ENCODE measurements around the gene DNAJC27. TPM values are rescaled to one million over a fixed set of nuclear protein-coding genes. Genes with fewer than 3 reads are reported as not detected.

The DNAJC27 gene
- total RNA-seq, 2 donors from 2014 or later: 6.2 to 6.5 TPM

DNA sequence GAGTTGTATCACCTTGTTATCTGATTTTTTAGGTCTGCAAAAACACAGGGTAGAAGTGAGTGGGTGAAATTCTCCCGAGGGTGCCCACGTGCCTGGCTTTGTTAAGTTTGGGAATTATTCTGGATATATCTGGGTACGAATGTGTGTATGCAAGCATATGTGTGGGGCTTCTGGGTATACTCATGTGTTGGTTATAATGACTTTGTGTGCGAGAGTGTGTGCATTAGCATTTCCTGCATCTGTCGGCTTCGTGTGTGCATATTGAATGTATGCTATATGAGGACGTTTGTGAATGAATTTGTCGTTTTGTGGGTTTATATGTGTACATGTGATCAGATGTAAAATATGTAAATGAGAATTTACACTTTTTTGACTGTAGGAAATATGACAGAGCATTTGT is 13.8 kb upstream of the DNAJC27 start:
- Mint-ChIP-seq H3K27ac (no peak overlapping the region), H3K9me3 (peaks cover 6% of the 10 kb centered on the region), H3K36me3 (ENCODE audit: low read depth) (peaks cover 4% of the 10 kb centered on the region), H3K4me1 (peaks cover 16% of the 10 kb centered on the region), H3K27me3 (ENCODE audit: insufficient read depth) (peaks cover 6% of the 10 kb centered on the region), H3K4me3 (no peak overlapping the region)
- Histone ChIP-seq H3K9me3 (ENCODE audit: control insufficient read depth, low read length) (peaks cover 4% of the 10 kb centered on the region), H3K4me1 (ENCODE audit: control insufficient read depth, insufficient read depth, low read length) (no peaks in the 10 kb centered on the region), H3K27me3 (ENCODE audit: control insufficient read depth, insufficient read depth, low read length, poor library complexity, severe bottlenecking) (no peaks in the 10 kb centered on the region), H3K9ac (ENCODE audit: extremely low read depth, low read length, poor library complexity, severe bottlenecking) (no peak overlapping the region), H3K36me3 (ENCODE audit: control insufficient read depth, insufficient read depth, low read length) (no peaks in the 10 kb centered on the region), H3K27ac (ENCODE audit: low read depth, low read length) (no peak overlapping the region), H3K4me3 (ENCODE audit: low read length) (no peak overlapping the region)
- TF ChIP-seq, protein P1, sequence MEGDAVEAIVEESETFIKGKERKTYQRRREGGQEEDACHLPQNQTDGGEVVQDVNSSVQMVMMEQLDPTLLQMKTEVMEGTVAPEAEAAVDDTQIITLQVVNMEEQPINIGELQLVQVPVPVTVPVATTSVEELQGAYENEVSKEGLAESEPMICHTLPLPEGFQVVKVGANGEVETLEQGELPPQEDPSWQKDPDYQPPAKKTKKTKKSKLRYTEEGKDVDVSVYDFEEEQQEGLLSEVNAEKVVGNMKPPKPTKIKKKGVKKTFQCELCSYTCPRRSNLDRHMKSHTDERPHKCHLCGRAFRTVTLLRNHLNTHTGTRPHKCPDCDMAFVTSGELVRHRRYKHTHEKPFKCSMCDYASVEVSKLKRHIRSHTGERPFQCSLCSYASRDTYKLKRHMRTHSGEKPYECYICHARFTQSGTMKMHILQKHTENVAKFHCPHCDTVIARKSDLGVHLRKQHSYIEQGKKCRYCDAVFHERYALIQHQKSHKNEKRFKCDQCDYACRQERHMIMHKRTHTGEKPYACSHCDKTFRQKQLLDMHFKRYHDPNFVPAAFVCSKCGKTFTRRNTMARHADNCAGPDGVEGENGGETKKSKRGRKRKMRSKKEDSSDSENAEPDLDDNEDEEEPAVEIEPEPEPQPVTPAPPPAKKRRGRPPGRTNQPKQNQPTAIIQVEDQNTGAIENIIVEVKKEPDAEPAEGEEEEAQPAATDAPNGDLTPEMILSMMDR (conservative IDR thresholded peaks at IDR 0.05): no peak
- DNase-seq: no peak
- 93 to 95% methylated on average over 6 to 8 of the region's 8 CpGs for WGBS, 2 experiments (ENCODE audit: insufficient coverage in 1 of 2, insufficient read length in 1 of 2)

DNA sequence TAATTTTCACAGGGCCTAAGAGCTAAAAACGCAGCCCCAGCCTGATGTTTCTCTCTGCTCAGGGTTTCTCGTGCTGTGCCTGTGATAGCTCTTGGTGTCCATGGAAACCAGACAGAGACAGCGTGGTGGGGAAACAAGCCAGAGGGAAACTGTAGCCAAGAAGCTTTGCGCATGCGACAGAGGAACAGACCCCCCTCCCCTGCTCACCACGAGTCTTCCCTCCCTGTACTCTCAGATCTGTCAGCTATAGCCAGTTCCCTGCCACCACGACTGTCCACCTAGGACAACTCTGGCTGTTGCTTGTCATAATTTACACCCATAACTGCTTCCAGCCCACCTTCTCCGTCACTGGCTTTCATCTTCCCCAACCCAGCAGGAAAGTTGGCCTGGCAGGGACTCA is 13.2 kb upstream of the DNAJC27 start:
- TF ChIP-seq, protein P1 (conservative IDR thresholded peaks at IDR 0.05): no peak
- H3K9me3 Mint-ChIP-seq: no peaks in the 10 kb centered on the region
- DNase-seq: peak; percentile 42
- no peaks in the 10 kb centered on the region for H3K9me3 ChIP-seq (ENCODE audit: control insufficient read depth, low read length)
- peak overlapping the region; percentile 55 for H3K27ac ChIP-seq (ENCODE audit: low read depth, low read length)
- no peaks in the 10 kb centered on the region for H3K4me1 ChIP-seq (ENCODE audit: control insufficient read depth, insufficient read depth, low read length)
- H3K4me1 Mint-ChIP-seq: peaks cover 16% of the 10 kb centered on the region
- H3K27me3 Mint-ChIP-seq (ENCODE audit: insufficient read depth): peaks cover 6% of the 10 kb centered on the region
- WGBS, 2 experiments (ENCODE audit: insufficient coverage in 1 of 2, insufficient read length in 1 of 2): 40 to 73% methylated on average over 5 to 8 of the region's 8 CpGs
- H3K4me3 Mint-ChIP-seq: no peak overlapping the region
- H3K9ac ChIP-seq (ENCODE audit: extremely low read depth, low read length, poor library complexity, severe bottlenecking): no peak overlapping the region
- no peaks in the 10 kb centered on the region for H3K27me3 ChIP-seq (ENCODE audit: control insufficient read depth, insufficient read depth, low read length, poor library complexity, severe bottlenecking)
- H3K36me3 ChIP-seq (ENCODE audit: control insufficient read depth, insufficient read depth, low read length): no peaks in the 10 kb centered on the region
- no peak overlapping the region for H3K4me3 ChIP-seq (ENCODE audit: low read length)
- H3K36me3 Mint-ChIP-seq (ENCODE audit: low read depth): no peaks in the 10 kb centered on the region
- H3K27ac Mint-ChIP-seq: peak overlapping the region; percentile 1

GRCh38 chr2:24981411-24982136 is 9.8 kb upstream of the DNAJC27 start:
- H3K27ac ChIP-seq (ENCODE audit: low read depth, low read length): no peak overlapping the region
- TF ChIP-seq, protein P1 (conservative IDR thresholded peaks at IDR 0.05): no peak
- no peak overlapping the region for H3K4me3 ChIP-seq (ENCODE audit: low read length)
- 87 to 100% methylated on average over 1 to 3 of the region's 3 CpGs for WGBS, 2 experiments (ENCODE audit: insufficient coverage in 1 of 2, insufficient read length in 1 of 2)
- no peak for DNase-seq
- H3K9me3 ChIP-seq (ENCODE audit: control insufficient read depth, low read length): no peaks in the 10 kb centered on the region
- Mint-ChIP-seq H3K4me3 (no peak overlapping the region), H3K27ac (no peak overlapping the region), H3K4me1 (peaks cover 9% of the 10 kb centered on the region), H3K27me3 (ENCODE audit: insufficient read depth) (peaks cover 3% of the 10 kb centered on the region), H3K36me3 (ENCODE audit: low read depth) (no peaks in the 10 kb centered on the region), H3K9me3 (peaks cover 6% of the 10 kb centered on the region)
- H3K9ac ChIP-seq (ENCODE audit: extremely low read depth, low read length, poor library complexity, severe bottlenecking): no peak overlapping the region
- H3K27me3 ChIP-seq (ENCODE audit: control insufficient read depth, insufficient read depth, low read length, poor library complexity, severe bottlenecking): no peaks in the 10 kb centered on the region
- no peaks in the 10 kb centered on the region for H3K36me3 ChIP-seq (ENCODE audit: control insufficient read depth, insufficient read depth, low read length)
- H3K4me1 ChIP-seq (ENCODE audit: control insufficient read depth, insufficient read depth, low read length): no peaks in the 10 kb centered on the region
